Measurements from ENCODE around the gene TCF15.
A peak's percentile ranks its signal among the peaks of the same experiment; 100 is the strongest.

Gene TCF15

GRCh38 chr20:652615-653109 is 42.6 kb upstream of the TCF15 start:
- H3K9ac ChIP-seq: peak overlapping the region; percentile 72 to 94 (median 86)
- H3K36me3 ChIP-seq: peaks cover 12 to 29% (median 15%) of the 10 kb centered on the region in 11 experiments; a peak in 21 of 22 replicates
- no peaks in the 10 kb centered on the region for H3K27me3 ChIP-seq
- TF ChIP-seq Cebpa-rat (IDR thresholded peaks at IDR 0.05): no peak
- H3K4me2 ChIP-seq: peak overlapping the region; percentile 90 to 97 (median 95)
- peaks cover 20 to 65% (median 27%) of the 10 kb centered on the region in 10 experiments for H3K4me1 ChIP-seq
- H3K9me3 ChIP-seq (replicated peaks in 1 of 11): peaks cover 0 to 9% (median 0%) of the 10 kb centered on the region in 11 experiments; a peak in 10 of 22 replicates
- H3K4me3 ChIP-seq: peak overlapping the region; percentile 60 to 80 (median 70)
- peak overlapping the region; percentile 74 to 92 (median 85) for H3K27ac ChIP-seq
- H4K20me1 ChIP-seq: peaks cover 0 to 27% (median 0%) of the 10 kb centered on the region in 11 experiments; a peak in 7 of 22 replicates

GRCh38 chr20:651713-652614 is 41.9 kb upstream of the TCF15 start:
- H3K36me3 ChIP-seq: peaks cover 16 to 36% (median 20%) of the 10 kb centered on the region in 11 experiments; a peak in 21 of 22 replicates
- H3K9me3 ChIP-seq (replicated peaks in 1 of 11): peaks cover 0 to 12% (median 0%) of the 10 kb centered on the region in 11 experiments; a peak in 10 of 22 replicates
- H3K27ac ChIP-seq: peak overlapping the region in 10 of 11 experiments; percentile 74 to 92 (median 84); a peak in 18 of 22 replicates
- H3K4me3 ChIP-seq: peak overlapping the region; percentile 60 to 80 (median 70)
- H3K27me3 ChIP-seq: no peaks in the 10 kb centered on the region
- H4K20me1 ChIP-seq: peaks cover 0 to 33% (median 0%) of the 10 kb centered on the region in 11 experiments; a peak in 8 of 22 replicates
- TF ChIP-seq Cebpa-rat (IDR thresholded peaks at IDR 0.05): no peak
- H3K4me2 ChIP-seq: peak overlapping the region; percentile 90 to 97 (median 95)
- H3K9ac ChIP-seq: peak overlapping the region; percentile 72 to 94 (median 86); a peak in 21 of 22 replicates
- peaks cover 20 to 63% (median 27%) of the 10 kb centered on the region in 10 experiments for H3K4me1 ChIP-seq

GRCh38 chr20:650954-651353 is 40.8 kb upstream of the TCF15 start:
- Histone ChIP-seq H4K20me1 (peaks cover 0 to 40% (median 0%) of the 10 kb centered on the region in 11 experiments; a peak in 8 of 22 replicates), H3K4me3 (no peak overlapping the region), H3K27me3 (no peaks in the 10 kb centered on the region), H3K27ac (no peak overlapping the region), H3K4me2 (peak overlapping the region in 4 of 11 experiments; percentile 0 to 97 (median 94); a peak in 6 of 22 replicates), H3K9me3 (replicated peaks in 1 of 11) (peaks cover 0 to 12% (median 0%) of the 10 kb centered on the region in 11 experiments; a peak in 10 of 22 replicates), H3K9ac (no peak overlapping the region), H3K36me3 (peaks cover 16 to 39% (median 21%) of the 10 kb centered on the region in 11 experiments; a peak in 21 of 22 replicates), H3K4me1 (peaks cover 25 to 63% (median 35%) of the 10 kb centered on the region in 10 experiments)
- no peak for TF ChIP-seq Cebpa-rat (IDR thresholded peaks at IDR 0.05)

GRCh38 chr20:650281-650680 is 40.2 kb upstream of the TCF15 start:
- Histone ChIP-seq H3K4me1 (peaks cover 30 to 63% (median 41%) of the 10 kb centered on the region in 10 experiments), H3K36me3 (peaks cover 16 to 39% (median 21%) of the 10 kb centered on the region in 11 experiments; a peak in 21 of 22 replicates), H3K27ac (no peak overlapping the region), H3K9ac (no peak overlapping the region), H3K9me3 (replicated peaks in 1 of 11) (peaks cover 0 to 12% (median 0%) of the 10 kb centered on the region in 11 experiments; a peak in 10 of 22 replicates), H3K4me3 (no peak overlapping the region), H3K27me3 (no peaks in the 10 kb centered on the region), H3K4me2 (no peak overlapping the region), H4K20me1 (peaks cover 0 to 42% (median 0%) of the 10 kb centered on the region in 11 experiments; a peak in 8 of 22 replicates)
- TF ChIP-seq Cebpa-rat (IDR thresholded peaks at IDR 0.05): no peak

- Histone ChIP-seq H4K20me1 (peaks cover 0 to 42% (median 0%) of the 10 kb centered on the region in 11 experiments; a peak in 8 of 22 replicates), H3K9me3 (replicated peaks in 1 of 11) (peaks cover 0 to 12% (median 0%) of the 10 kb centered on the region in 11 experiments; a peak in 10 of 22 replicates), H3K4me1 (peaks cover 16 to 42% (median 28%) of the 10 kb centered on the region in 10 experiments), H3K4me3 (no peak overlapping the region), H3K27me3 (peaks cover 5 to 12% (median 9%) of the 10 kb centered on the region in 11 experiments), H3K4me2 (peak overlapping the region in 1 of 11 experiments; percentile 66; a peak in 1 of 22 replicates), H3K27ac (no peak overlapping the region), H3K36me3 (peaks cover 16 to 39% (median 21%) of the 10 kb centered on the region in 11 experiments; a peak in 21 of 22 replicates), H3K9ac (no peak overlapping the region)
- no peak for TF ChIP-seq Cebpa-rat (IDR thresholded peaks at IDR 0.05)
These were observed 37.4 kb upstream of the TCF15 start for GRCh38 chr20:647479-648019.

- Histone ChIP-seq H3K4me2 (peak overlapping the region in 2 of 11 experiments; percentile 66 to 71; a peak in 3 of 22 replicates), H3K36me3 (peaks cover 16 to 39% (median 21%) of the 10 kb centered on the region in 11 experiments; a peak in 21 of 22 replicates), H3K27ac (0 out of 22 replicates have a peak overlapping the region, but pooled peaks of 1 of the 11 experiments have one; percentile 35), H3K4me3 (no peak overlapping the region), H4K20me1 (peaks cover 0 to 42% (median 0%) of the 10 kb centered on the region in 11 experiments; a peak in 8 of 22 replicates), H3K4me1 (peaks cover 9 to 35% (median 21%) of the 10 kb centered on the region in 10 experiments; a peak in 19 of 20 replicates), H3K9me3 (replicated peaks in 1 of 11) (peaks cover 0 to 12% (median 0%) of the 10 kb centered on the region in 11 experiments; a peak in 10 of 22 replicates), H3K9ac (no peak overlapping the region), H3K27me3 (peaks cover 8 to 14% (median 11%) of the 10 kb centered on the region in 11 experiments)
- TF ChIP-seq Cebpa-rat (IDR thresholded peaks at IDR 0.05): no peak
These were observed 36.7 kb upstream of the TCF15 start for GRCh38 chr20:646868-647233.

- H3K27ac ChIP-seq: peak overlapping the region in 2 of 11 experiments; percentile 35 to 36; a peak in 4 of 22 replicates
- peaks cover 0 to 12% (median 0%) of the 10 kb centered on the region in 11 experiments; a peak in 10 of 22 replicates for H3K9me3 ChIP-seq (replicated peaks in 1 of 11)
- no peak for TF ChIP-seq Cebpa-rat (IDR thresholded peaks at IDR 0.05)
- H3K27me3 ChIP-seq: peaks cover 8 to 14% (median 11%) of the 10 kb centered on the region in 11 experiments
- H3K9ac ChIP-seq: peak overlapping the region in 2 of 11 experiments; percentile 7 to 19; a peak in 2 of 22 replicates
- H3K4me1 ChIP-seq: peaks cover 9 to 29% (median 17%) of the 10 kb centered on the region in 10 experiments; a peak in 19 of 20 replicates
- H4K20me1 ChIP-seq: peaks cover 0 to 41% (median 0%) of the 10 kb centered on the region in 11 experiments; a peak in 8 of 22 replicates
- H3K4me3 ChIP-seq: no peak overlapping the region
- peak overlapping the region in 10 of 11 experiments; percentile 7 to 71 (median 40); a peak in 19 of 22 replicates for H3K4me2 ChIP-seq
- H3K36me3 ChIP-seq: peaks cover 16 to 39% (median 21%) of the 10 kb centered on the region in 11 experiments; a peak in 21 of 22 replicates
These were observed 36.2 kb upstream of the TCF15 start for GRCh38 chr20:646107-646867.
